ENCODE data around the gene SUCO. TPM values are rescaled to one million over a fixed set of nuclear protein-coding genes. Genes with fewer than 3 reads are reported as not detected.

Gene SUCO
- polyA plus RNA-seq, 1 of the 3 experiments (the other 2 are of a cell fraction): 5.4 TPM

GRCh38 chr1:172638885-172639831, 106.2 kb downstream of the SUCO start (continued):
- no peak for TF ChIP-seq MXI1 (IDR thresholded peaks at IDR 0.05; ENCODE audit: low read depth, low read length)
- TF ChIP-seq CHD2 (IDR thresholded peaks at IDR 0.05; ENCODE audit: low read length, partially characterized antibody): no peak
- 0 out of 2 replicates have a peak, but pooled peaks have one; percentile 21 for TF ChIP-seq REST (IDR thresholded peaks at IDR 0.05; ENCODE audit: low read depth, low read length)
- peak; percentile 46; the same call in 1 of the 2 replicates for TF ChIP-seq SIN3A (IDR thresholded peaks at IDR 0.05; ENCODE audit: borderline replicate concordance, low read depth, low read length)
- TF ChIP-seq RCOR1 (IDR thresholded peaks at IDR 0.05; ENCODE audit: low read length): no peak
- peak; percentile 88; the same call in 1 of the 2 replicates for TF ChIP-seq POLR2AphosphoS5 (IDR thresholded peaks at IDR 0.05; ENCODE audit: low read depth, low read length)
- TF ChIP-seq TCF12 (IDR thresholded peaks at IDR 0.05): peak; percentile 98
- peak; percentile 77; the same call in 1 of the 2 replicates for TF ChIP-seq RXRA (IDR thresholded peaks at IDR 0.05; ENCODE audit: borderline replicate concordance, low read depth)
- no peak for TF ChIP-seq RAD21 (IDR thresholded peaks at IDR 0.05; ENCODE audit: low read length)
- 0 out of 2 replicates have a peak, but pooled peaks have one; percentile 22 for TF ChIP-seq TAF1 (IDR thresholded peaks at IDR 0.05; ENCODE audit: borderline replicate concordance, low read depth, low read length)
- TF ChIP-seq IRF3 (IDR thresholded peaks at IDR 0.05; ENCODE audit: low read depth, low read length): no peak
- no peak for TF ChIP-seq FOXJ3 (CRISPR knock-in tag; IDR thresholded peaks at IDR 0.05)
- peak; percentile 84 for TF ChIP-seq FOXM1 (IDR thresholded peaks at IDR 0.05; ENCODE audit: low read depth)
- TF ChIP-seq USF1 (IDR thresholded peaks at IDR 0.05; ENCODE audit: borderline replicate concordance, low read depth): no peak
- no peak for TF ChIP-seq SMC3 (IDR thresholded peaks at IDR 0.05; ENCODE audit: low read depth, low read length)
- TF ChIP-seq CTCF (IDR thresholded peaks at IDR 0.05): no peak
- TF ChIP-seq NRF1 (IDR thresholded peaks at IDR 0.05; ENCODE audit: low read depth, low read length): no peak
- no peak for TF ChIP-seq GATA2 (CRISPR knock-in tag; IDR thresholded peaks at IDR 0.05)
- no peak for TF ChIP-seq YY1 (IDR thresholded peaks at IDR 0.05; ENCODE audit: low read depth)
- TF ChIP-seq JUND (IDR thresholded peaks at IDR 0.05): peak; percentile 99
- TF ChIP-seq TEAD4 (IDR thresholded peaks at IDR 0.05; ENCODE audit: borderline replicate concordance, insufficient read depth): peak; percentile 93

Measured in SK-N-SH (cell line).